HepG2 (cell line): ENCODE data around the gene ARL4D. TPM values are rescaled to one million over a fixed set of nuclear protein-coding genes. Genes with fewer than 3 reads are reported as not detected.

Source experiments
- GTF2F1 ChIP-seq: fragments of 150-350 bp; IDR thresholded peaks from 2 replicates; pipeline ENCODE4 v1.6.1; 2014; ENCODE audit warnings: low read length
- HNRNPH1 ChIP-seq: fragments of 200-400 bp; formaldehyde crosslinking; optimal IDR thresholded peaks from 2 replicates; pipeline ENCODE3; 2017; ENCODE audit warnings: mild to moderate bottlenecking, low read depth, low read length
- NRL ChIP-seq: sonication (generic); formaldehyde crosslinking; IDR thresholded peaks from 2 replicates; pipeline ENCODE4 v1.5.0; 2020; ENCODE audit warnings: missing genetic modification reagents, mild to moderate bottlenecking, moderate library complexity, borderline replicate concordance
- PCBP2 ChIP-seq: fragments of 200-400 bp; formaldehyde crosslinking; optimal IDR thresholded peaks from 2 replicates; pipeline ENCODE3; 2018; ENCODE audit warnings: low read length, low read depth; ENCODE audit not compliant: poor library complexity, severe bottlenecking
- RNF2 ChIP-seq: fragments of 450-650 bp; conservative IDR thresholded peaks from 2 replicates; pipeline ENCODE4 v1.6.1; 2016; ENCODE audit warnings: low read depth
- SATB2 ChIP-seq: sonication (generic); formaldehyde crosslinking; IDR thresholded peaks from 2 replicates; pipeline ENCODE4 v1.5.0; 2020; ENCODE audit warnings: missing genetic modification reagents
- YEATS4 ChIP-seq: sonication (generic); formaldehyde crosslinking; IDR thresholded peaks from 2 replicates; pipeline ENCODE4 v1.4.0; 2020; ENCODE audit warnings: missing genetic modification reagents, borderline replicate concordance
- ZNF333 ChIP-seq: sonication (generic); formaldehyde crosslinking; IDR thresholded peaks from 2 replicates; pipeline ENCODE4 v1.4.0; 2020; ENCODE audit warnings: mild to moderate bottlenecking, missing genetic modification reagents, borderline replicate concordance
- ZNF652 ChIP-seq: IDR thresholded peaks from 2 replicates; pipeline ENCODE4 v1.6.1; 2016; ENCODE audit warnings: low read depth, borderline replicate concordance
- ZNF780A ChIP-seq: sonication (generic); formaldehyde crosslinking; IDR thresholded peaks from 2 replicates; pipeline ENCODE4 v1.8.0; 2022; ENCODE audit warnings: mild to moderate bottlenecking, missing genetic modification reagents, moderate library complexity
- ZNF879 ChIP-seq: sonication (generic); formaldehyde crosslinking; IDR thresholded peaks from 2 replicates; pipeline ENCODE4 v1.8.1; 2023; ENCODE audit warnings: missing genetic modification reagents
- polyA plus RNA-seq, 8 experiments: library from polyadenylated mRNA; depleted of rRNA in 3 of 8; stranded (reverse) in 7 of 8; unstranded in 1 of 8; fragments of >200 nt; fragmentation: Illumina TruSeq in 4 of 8; extraction: Trizol in 4 of 8; gene quantifications; 2 replicates each; pipeline versions ENCODE4 v1.2.1 to v1.2.3, GENCODE V29; 2011 to 2016; ENCODE audit warnings: low read depth in 4 of 8, missing spikeins in 1 of 8, mixed read lengths in 1 of 8; ENCODE audit not compliant: insufficient read depth in 1 of 8
- total RNA-seq, 5 experiments: library from RNA; depleted of rRNA; stranded (reverse); fragments of >200 nt; fragmentation: Illumina TruSeq; extraction: Trizol; gene quantifications; 2 replicates each; pipeline ENCODE4 v1.2.3, GENCODE V29; 2016; ENCODE audit warnings: low read depth in 1 of 5
- TF ChIP-seq, protein P1 (sequence below): sonication (generic); formaldehyde crosslinking; IDR thresholded peaks from 2 replicates; pipeline ENCODE4 v1.5.1; 2020; ENCODE audit warnings: missing genetic modification reagents, mild to moderate bottlenecking, borderline replicate concordance
- TF ChIP-seq, protein P2 (sequence below): sonication (generic); formaldehyde crosslinking; IDR thresholded peaks from 2 replicates; pipeline ENCODE4 v1.4.0; 2020; ENCODE audit warnings: missing genetic modification reagents, borderline replicate concordance
- TF ChIP-seq, protein P3 (sequence below), 2 experiments: sonication (generic) in 1 of 2; formaldehyde crosslinking in 1 of 2; IDR thresholded peaks; 2 replicates each; pipeline versions ENCODE4 v1.5.1 to v1.6.1; 2011 to 2020; ENCODE audit warnings: borderline replicate concordance in 1 of 2, low read depth in 1 of 2, low read length in 1 of 2, mild to moderate bottlenecking in 1 of 2, missing genetic modification reagents in 1 of 2, moderate library complexity in 1 of 2
- TF ChIP-seq, protein P4 (sequence below): sonication (generic); formaldehyde crosslinking; IDR thresholded peaks from 2 replicates; pipeline ENCODE4 v1.8.1; 2023; ENCODE audit warnings: mild to moderate bottlenecking, missing genetic modification reagents, borderline replicate concordance

ARL4D gene
- total and polyA plus RNA-seq, 2 of the 13 experiments (the other 11 are each of a cell fraction or from before 2014, with no cell fraction given) = 9.0 to 25.9 TPM

DNA sequence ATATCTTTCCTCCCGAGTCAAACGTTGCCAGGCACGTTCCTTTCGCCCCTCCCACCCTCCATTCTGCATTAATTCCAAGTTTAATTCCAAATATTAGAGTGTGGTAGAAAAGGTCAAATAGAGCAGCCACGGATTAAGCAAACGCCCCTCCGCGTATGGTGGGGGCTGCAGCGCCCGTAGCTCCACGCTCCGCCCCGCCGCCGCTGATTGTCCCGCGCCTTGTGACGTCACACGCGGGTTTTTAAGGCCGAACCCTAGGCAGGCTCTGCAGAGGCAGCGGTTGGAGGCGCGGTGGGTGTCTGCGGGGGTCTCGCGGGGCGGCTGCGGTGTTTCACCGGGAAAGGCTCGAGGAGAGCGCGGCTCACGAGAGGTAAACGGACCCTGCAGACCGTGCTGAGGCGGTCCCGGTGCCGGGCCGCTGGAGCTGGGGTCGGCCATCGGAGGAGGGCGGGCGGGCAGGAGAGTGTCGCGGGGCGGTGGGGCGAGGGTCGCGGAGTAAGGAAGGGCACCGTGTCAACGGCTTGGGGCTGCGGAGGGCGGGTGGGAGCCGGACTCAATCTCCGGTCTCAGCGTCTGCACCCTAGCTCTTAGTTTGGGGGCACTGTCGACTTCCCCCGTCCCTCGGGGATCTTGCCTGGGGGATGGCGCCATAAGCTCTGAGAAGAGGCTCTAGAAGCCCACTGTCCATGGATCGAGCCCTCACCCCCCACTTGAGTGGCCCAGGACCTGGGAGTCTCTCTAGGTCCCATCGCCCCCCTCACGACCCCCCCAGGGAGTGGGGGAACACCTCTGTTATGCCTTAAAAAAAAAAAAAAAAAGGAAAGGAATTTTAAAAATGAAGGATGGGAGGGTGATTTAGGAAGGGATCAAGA, at the start of gene ARL4D (continued):
- TF ChIP-seq, protein P1, sequence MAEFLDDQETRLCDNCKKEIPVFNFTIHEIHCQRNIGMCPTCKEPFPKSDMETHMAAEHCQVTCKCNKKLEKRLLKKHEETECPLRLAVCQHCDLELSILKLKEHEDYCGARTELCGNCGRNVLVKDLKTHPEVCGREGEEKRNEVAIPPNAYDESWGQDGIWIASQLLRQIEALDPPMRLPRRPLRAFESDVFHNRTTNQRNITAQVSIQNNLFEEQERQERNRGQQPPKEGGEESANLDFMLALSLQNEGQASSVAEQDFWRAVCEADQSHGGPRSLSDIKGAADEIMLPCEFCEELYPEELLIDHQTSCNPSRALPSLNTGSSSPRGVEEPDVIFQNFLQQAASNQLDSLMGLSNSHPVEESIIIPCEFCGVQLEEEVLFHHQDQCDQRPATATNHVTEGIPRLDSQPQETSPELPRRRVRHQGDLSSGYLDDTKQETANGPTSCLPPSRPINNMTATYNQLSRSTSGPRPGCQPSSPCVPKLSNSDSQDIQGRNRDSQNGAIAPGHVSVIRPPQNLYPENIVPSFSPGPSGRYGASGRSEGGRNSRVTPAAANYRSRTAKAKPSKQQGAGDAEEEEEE (CRISPR knock-in tag) = peak; percentile 92
- TF ChIP-seq GTF2F1 (no peak), ZNF879 (CRISPR knock-in tag) (no peak), ZNF780A (peak; percentile 54; the same call in 1 of the 2 replicates), ZNF652 (CRISPR knock-in tag) (no peak), RNF2 (no peak), HNRNPH1 (peak; percentile 96), SATB2 (CRISPR knock-in tag) (no peak; the same call in 1 of the 2 replicates), NRL (CRISPR knock-in tag) (peak; percentile 53; the same call in 1 of the 2 replicates), YEATS4 (CRISPR knock-in tag) (peak; percentile 69; the same call in 1 of the 2 replicates), ZNF333 (CRISPR knock-in tag) (0 out of 2 replicates have a peak, but pooled peaks have one; percentile 12), PCBP2 (no peak)
- TF ChIP-seq, protein P2, sequence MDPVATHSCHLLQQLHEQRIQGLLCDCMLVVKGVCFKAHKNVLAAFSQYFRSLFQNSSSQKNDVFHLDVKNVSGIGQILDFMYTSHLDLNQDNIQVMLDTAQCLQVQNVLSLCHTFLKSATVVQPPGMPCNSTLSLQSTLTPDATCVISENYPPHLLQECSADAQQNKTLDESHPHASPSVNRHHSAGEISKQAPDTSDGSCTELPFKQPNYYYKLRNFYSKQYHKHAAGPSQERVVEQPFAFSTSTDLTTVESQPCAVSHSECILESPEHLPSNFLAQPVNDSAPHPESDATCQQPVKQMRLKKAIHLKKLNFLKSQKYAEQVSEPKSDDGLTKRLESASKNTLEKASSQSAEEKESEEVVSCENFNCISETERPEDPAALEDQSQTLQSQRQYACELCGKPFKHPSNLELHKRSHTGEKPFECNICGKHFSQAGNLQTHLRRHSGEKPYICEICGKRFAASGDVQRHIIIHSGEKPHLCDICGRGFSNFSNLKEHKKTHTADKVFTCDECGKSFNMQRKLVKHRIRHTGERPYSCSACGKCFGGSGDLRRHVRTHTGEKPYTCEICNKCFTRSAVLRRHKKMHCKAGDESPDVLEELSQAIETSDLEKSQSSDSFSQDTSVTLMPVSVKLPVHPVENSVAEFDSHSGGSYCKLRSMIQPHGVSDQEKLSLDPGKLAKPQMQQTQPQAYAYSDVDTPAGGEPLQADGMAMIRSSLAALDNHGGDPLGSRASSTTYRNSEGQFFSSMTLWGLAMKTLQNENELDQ (CRISPR knock-in tag) = no peak
- TF ChIP-seq, protein P3, sequence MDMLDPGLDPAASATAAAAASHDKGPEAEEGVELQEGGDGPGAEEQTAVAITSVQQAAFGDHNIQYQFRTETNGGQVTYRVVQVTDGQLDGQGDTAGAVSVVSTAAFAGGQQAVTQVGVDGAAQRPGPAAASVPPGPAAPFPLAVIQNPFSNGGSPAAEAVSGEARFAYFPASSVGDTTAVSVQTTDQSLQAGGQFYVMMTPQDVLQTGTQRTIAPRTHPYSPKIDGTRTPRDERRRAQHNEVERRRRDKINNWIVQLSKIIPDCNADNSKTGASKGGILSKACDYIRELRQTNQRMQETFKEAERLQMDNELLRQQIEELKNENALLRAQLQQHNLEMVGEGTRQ (IDR thresholded peaks at IDR 0.05; ENCODE audit: low read depth, low read length) = no peak
- TF ChIP-seq, protein P3 (CRISPR knock-in tag; IDR thresholded peaks at IDR 0.05; ENCODE audit: borderline replicate concordance) = no peak; the same call in 1 of the 2 replicates
- TF ChIP-seq, protein P4, sequence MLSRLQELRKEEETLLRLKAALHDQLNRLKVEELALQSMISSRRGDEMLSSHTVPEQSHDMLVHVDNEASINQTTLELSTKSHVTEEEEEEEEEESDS (CRISPR knock-in tag) = peak; percentile 92
